ENCODE measurements around the gene CD2BP2. TPM values are rescaled to one million over a fixed set of nuclear protein-coding genes. Genes with fewer than 3 reads are reported as not detected.
"Not testable (repeated sequence)": the region's sequence is repeated elsewhere in the genome, so short reads cannot be mapped to it uniquely, and the experiment has no call there.

Gene CD2BP2
- total and polyA plus RNA-seq, 2 experiments from 2014 or later, result 41.0 to 45.1 TPM

- H3K36me3 ChIP-seq (replicated peaks; ENCODE audit: insufficient read depth, low read depth), result no peaks in the 10 kb centered on the region
- peaks cover 8% of the 10 kb centered on the region for H3K4me1 ChIP-seq (ENCODE audit: insufficient read depth)
- no peak for DNase-seq (ENCODE audit: low spot score)
- H3K27me3 ChIP-seq, result no peaks in the 10 kb centered on the region
- no peak overlapping the region for H2AFZ ChIP-seq
- no peaks in the 10 kb centered on the region for H3K9me2 ChIP-seq (replicated peaks; ENCODE audit: insufficient read depth)
- no peaks in the 10 kb centered on the region for H3K9me3 ChIP-seq (ENCODE audit: low read depth)
- peak overlapping the region; percentile 87 for H3K27ac ChIP-seq
- TF ChIP-seq EZH2phosphoT487 (IDR thresholded peaks at IDR 0.05; ENCODE audit: low read depth, severe bottlenecking, unreplicated experiment), result no peak
- TF ChIP-seq, protein P1, sequence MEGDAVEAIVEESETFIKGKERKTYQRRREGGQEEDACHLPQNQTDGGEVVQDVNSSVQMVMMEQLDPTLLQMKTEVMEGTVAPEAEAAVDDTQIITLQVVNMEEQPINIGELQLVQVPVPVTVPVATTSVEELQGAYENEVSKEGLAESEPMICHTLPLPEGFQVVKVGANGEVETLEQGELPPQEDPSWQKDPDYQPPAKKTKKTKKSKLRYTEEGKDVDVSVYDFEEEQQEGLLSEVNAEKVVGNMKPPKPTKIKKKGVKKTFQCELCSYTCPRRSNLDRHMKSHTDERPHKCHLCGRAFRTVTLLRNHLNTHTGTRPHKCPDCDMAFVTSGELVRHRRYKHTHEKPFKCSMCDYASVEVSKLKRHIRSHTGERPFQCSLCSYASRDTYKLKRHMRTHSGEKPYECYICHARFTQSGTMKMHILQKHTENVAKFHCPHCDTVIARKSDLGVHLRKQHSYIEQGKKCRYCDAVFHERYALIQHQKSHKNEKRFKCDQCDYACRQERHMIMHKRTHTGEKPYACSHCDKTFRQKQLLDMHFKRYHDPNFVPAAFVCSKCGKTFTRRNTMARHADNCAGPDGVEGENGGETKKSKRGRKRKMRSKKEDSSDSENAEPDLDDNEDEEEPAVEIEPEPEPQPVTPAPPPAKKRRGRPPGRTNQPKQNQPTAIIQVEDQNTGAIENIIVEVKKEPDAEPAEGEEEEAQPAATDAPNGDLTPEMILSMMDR (IDR thresholded peaks at IDR 0.05; ENCODE audit: poor library complexity), result no peak
- TF ChIP-seq EZH2 (IDR thresholded peaks at IDR 0.05; ENCODE audit: borderline replicate concordance), result no peak
- no peaks in the 10 kb centered on the region for H4K20me1 ChIP-seq (ENCODE audit: insufficient read depth, poor library complexity, severe bottlenecking)
- peaks cover 19% of the 10 kb centered on the region for H3K79me2 ChIP-seq
- H3K4me2 ChIP-seq, result no peak overlapping the region
- WGBS (ENCODE audit: low lambda C conversion rate, missing lambda C conversion rate), result 92% methylated on average over 21 of the region's 23 CpGs
- H3K4me3 ChIP-seq, result no peak overlapping the region
Measured at GRCh38 chr16:30398661-30399434, 43.7 kb upstream of the CD2BP2 start.

DNA sequence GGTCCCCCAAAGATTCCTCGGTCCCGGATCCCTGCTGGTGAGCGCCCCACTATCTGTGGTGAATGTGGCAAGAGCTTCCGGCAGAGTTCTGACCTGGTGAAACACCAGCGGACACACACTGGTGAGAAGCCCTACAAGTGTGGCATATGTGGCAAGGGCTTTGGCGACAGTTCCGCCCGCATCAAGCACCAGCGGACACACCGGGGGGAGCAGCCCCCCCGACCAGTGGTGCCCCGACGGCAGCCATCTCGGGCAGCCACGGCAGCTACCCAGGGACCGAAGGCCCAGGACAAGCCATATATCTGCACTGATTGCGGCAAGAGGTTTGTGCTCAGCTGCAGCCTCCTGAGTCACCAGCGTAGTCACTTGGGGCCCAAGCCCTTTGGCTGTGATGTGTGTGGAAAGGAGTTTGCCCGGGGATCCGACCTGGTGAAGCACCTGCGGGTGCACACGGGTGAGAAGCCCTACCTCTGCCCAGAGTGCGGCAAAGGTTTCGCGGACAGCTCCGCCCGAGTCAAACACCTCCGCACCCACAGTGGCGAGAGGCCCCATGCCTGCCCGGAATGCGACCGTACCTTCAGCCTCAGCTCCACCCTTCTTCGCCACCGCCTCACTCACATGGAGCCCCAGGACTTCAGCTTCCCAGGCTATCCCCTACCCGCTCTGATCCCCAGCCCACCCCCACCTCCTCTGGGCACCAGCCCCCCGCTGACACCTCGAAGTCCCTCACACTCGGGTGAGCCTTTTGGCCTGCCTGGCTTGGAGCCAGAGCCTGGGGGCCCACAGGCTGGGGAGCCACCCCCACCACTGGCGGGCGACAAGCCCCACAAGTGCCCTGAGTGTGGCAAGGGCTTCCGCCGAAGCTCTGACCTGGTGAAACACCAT, 42.9 kb upstream of the CD2BP2 start:
- TF ChIP-seq, protein P1 (IDR thresholded peaks at IDR 0.05; ENCODE audit: poor library complexity), result no peak
- no peak for TF ChIP-seq EZH2phosphoT487 (IDR thresholded peaks at IDR 0.05; ENCODE audit: low read depth, severe bottlenecking, unreplicated experiment)
- TF ChIP-seq EZH2 (IDR thresholded peaks at IDR 0.05; ENCODE audit: borderline replicate concordance), result no peak
- Histone ChIP-seq H3K4me2 (no peak overlapping the region), H2AFZ (no peak overlapping the region), H3K79me2 (peaks cover 24% of the 10 kb centered on the region), H3K27me3 (no peaks in the 10 kb centered on the region), H3K9me2 (replicated peaks; ENCODE audit: insufficient read depth) (no peaks in the 10 kb centered on the region), H3K4me3 (no peak overlapping the region), H3K9me3 (ENCODE audit: low read depth) (no peaks in the 10 kb centered on the region), H3K36me3 (replicated peaks; ENCODE audit: insufficient read depth, low read depth) (no peaks in the 10 kb centered on the region), H4K20me1 (ENCODE audit: insufficient read depth, poor library complexity, severe bottlenecking) (no peaks in the 10 kb centered on the region), H3K4me1 (ENCODE audit: insufficient read depth) (peaks cover 10% of the 10 kb centered on the region), H3K27ac (no peak overlapping the region)
- WGBS (ENCODE audit: low lambda C conversion rate, missing lambda C conversion rate), result 95% methylated on average over 37 of the region's 42 CpGs
- no peak for DNase-seq (ENCODE audit: low spot score)

- DNase-seq (ENCODE audit: low spot score), result no peak
- H3K27ac ChIP-seq, result peak overlapping the region; percentile 98
- H3K27me3 ChIP-seq, result no peaks in the 10 kb centered on the region
- no peak overlapping the region for H2AFZ ChIP-seq
- H3K9me2 ChIP-seq (replicated peaks; ENCODE audit: insufficient read depth), result no peaks in the 10 kb centered on the region
- WGBS (ENCODE audit: low lambda C conversion rate, missing lambda C conversion rate), result 85% methylated on average over 4 of the region's 4 CpGs
- peak overlapping the region; percentile 92 for H3K4me2 ChIP-seq
- peaks cover 10% of the 10 kb centered on the region for H3K4me1 ChIP-seq (ENCODE audit: insufficient read depth)
- no peaks in the 10 kb centered on the region for H4K20me1 ChIP-seq (ENCODE audit: insufficient read depth, poor library complexity, severe bottlenecking)
- H3K4me3 ChIP-seq, result no peak overlapping the region
- H3K79me2 ChIP-seq, result peaks cover 24% of the 10 kb centered on the region
- TF ChIP-seq, protein P1 (IDR thresholded peaks at IDR 0.05; ENCODE audit: poor library complexity), result no peak
- H3K36me3 ChIP-seq (replicated peaks; ENCODE audit: insufficient read depth, low read depth), result no peaks in the 10 kb centered on the region
- H3K9me3 ChIP-seq (ENCODE audit: low read depth), result no peaks in the 10 kb centered on the region
Measured at GRCh38 chr16:30397056-30397455, 41.9 kb upstream of the CD2BP2 start.

GRCh38 chr16:30396627-30397026, 41.5 kb upstream of the CD2BP2 start:
- H3K4me1 ChIP-seq (ENCODE audit: insufficient read depth); DNase-seq (ENCODE audit: low spot score); H4K20me1 ChIP-seq (ENCODE audit: insufficient read depth, poor library complexity, severe bottlenecking); H3K36me3 ChIP-seq (replicated peaks; ENCODE audit: insufficient read depth, low read depth); H3K9me3 ChIP-seq (ENCODE audit: low read depth); H2AFZ ChIP-seq; H3K4me3 ChIP-seq; H3K9me2 ChIP-seq (replicated peaks; ENCODE audit: insufficient read depth); H3K27me3 ChIP-seq: not testable (repeated sequence)
- Histone ChIP-seq H3K4me2 (peak overlapping the region; percentile 92), H3K27ac (peak overlapping the region; percentile 98), H3K79me2 (peaks cover 24% of the 10 kb centered on the region)
- WGBS (ENCODE audit: low lambda C conversion rate, missing lambda C conversion rate), result 72% methylated on average over 4 of the region's 4 CpGs
